Activated CD4-positive, alpha-beta T cell treated with anti-CD3 and anti-CD28 coated beads for 1 hour (primary cell): Measurements from ENCODE around the gene ATP5F1E.
A peak's percentile ranks its signal among the peaks of the same experiment; 100 is the strongest.
"Not testable (repeated sequence)": the region's sequence is repeated elsewhere in the genome, so short reads cannot be mapped to it uniquely, and the experiment has no call there.

Experiments
- DNase-seq: peaks from one replicate; pipeline ENCODE4 v3.0.0-alpha.2; 2020

ATP5F1E gene

DNA sequence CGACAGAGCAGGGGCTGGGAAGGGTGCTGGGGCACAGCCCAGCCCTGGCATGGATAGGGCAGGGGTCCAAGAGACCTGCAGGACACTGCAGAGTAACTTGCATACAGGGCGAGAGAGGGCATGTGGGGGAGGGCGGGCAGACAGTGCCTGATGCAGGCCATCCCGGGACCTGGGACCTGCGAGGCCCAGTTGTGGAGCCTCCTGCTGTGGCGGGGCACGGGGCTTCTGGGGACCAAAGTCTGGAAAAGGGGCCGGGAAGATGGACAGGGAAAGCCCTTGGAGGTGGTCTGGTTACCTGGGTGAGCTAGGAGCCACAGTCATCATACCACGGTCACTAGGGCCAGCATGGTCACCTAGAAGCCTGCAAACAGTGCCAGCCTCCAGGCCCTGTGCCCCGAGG, 13.3 kb downstream of the ATP5F1E start:
- DNase-seq: no peak

DNA sequence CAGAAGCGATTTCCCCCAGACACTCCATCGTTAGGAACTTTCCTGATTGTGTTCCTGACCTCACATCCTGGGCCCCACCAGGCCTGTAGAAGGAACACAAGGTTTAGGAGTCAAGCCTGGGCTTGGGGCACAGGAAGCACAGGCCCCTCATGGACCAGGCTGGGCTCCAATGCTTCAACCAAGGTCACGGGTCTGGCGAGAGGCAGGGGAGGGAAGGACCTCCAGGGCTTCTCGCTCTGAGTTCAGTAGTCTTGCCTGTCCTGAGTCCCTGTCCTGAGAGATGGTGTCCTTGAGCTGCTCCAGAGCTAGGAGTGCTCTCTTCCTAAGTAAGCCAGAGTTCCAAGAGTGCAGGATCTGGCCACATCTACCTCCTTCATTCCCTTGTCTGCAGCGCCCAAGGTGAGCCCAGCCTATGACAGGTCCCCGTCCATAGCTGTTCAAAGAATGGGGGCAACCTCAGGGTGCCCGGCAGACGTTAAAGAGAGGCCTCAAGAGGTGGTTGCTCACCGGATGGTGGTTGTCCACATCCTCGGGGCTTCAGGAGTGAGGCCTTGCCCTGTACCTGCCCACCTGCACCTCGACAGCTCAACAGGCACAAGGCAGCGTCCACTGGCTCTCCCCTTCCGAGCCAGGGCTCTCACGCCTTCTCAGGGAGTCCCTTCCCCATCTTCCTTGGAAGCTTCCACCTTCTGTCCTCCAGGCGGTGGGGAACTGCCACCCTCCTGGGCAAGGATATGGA, 14.5 kb downstream of the ATP5F1E start:
- DNase-seq: no peak

- no peak for DNase-seq
Observed at GRCh38 chr20:59016795-59017492, 15.2 kb downstream of the ATP5F1E start.

DNA sequence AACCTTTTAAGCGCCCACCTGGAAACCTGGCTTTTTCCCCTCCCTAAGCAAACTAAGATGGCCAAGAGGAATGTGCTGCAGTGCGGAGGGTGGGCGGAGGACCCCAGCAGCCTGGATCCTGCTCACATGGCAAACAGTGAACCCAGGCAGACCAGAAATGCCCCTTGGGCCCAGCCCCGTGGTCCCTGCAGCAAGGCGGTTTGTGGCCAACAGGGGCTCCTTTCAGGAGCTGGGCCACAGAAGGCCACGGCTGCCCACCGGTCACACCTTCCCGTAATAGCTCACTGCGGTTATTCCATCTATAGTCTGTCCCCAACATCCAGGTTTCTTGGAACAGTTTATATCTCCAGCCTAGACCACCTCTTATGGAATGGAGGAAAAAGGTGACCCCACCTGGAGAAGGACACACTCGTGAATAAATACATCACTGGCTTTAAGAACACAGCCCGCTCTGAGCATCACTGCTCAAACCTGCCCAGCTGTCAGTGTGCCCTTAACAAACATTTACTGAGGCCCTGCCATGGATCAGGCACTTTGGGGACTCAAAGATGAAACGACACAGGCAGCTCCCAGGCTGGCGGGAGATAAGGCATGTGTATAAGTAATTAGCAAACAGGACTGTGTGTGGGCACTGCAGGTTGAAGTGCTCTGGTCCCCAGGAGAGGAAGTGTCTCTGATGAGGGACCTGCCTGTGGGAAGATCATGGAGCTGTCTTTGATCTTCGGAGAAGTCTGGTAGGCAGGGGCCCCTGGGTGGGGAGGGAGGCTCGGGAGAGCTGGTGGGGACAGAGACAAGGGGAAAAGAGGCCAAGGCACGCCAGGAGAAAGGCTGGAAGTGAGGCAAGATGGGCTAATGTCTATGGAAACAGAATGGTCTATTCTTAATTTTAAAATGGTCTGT, 16.1 kb downstream of the ATP5F1E start:
- no peak for DNase-seq

DNA sequence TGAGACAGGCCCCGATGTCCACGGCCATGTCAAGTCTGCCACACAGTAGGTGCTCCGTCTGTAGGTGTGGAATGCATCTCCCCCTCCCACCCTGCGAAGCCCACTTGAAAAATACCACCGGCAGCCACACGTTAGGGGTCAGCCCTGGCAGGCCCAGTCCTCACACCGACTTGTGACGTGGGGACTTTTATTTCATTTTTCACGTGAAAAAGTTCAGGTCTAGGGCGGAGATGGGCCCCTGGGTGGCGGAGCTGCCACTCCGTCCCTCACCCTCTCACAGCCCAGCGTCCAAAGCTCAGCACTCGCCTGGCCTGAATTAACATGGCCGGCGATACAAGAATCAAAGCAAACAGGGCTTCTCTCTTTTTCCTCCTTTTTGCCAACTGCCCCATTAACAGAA, 16.7 kb downstream of the ATP5F1E start:
- no peak for DNase-seq

- DNase-seq: no peak
Observed at GRCh38 chr20:59014680-59015389, 17.3 kb downstream of the ATP5F1E start.

- DNase-seq: no peak
Observed at GRCh38 chr20:59013959-59014608, 18.1 kb downstream of the ATP5F1E start.

DNA sequence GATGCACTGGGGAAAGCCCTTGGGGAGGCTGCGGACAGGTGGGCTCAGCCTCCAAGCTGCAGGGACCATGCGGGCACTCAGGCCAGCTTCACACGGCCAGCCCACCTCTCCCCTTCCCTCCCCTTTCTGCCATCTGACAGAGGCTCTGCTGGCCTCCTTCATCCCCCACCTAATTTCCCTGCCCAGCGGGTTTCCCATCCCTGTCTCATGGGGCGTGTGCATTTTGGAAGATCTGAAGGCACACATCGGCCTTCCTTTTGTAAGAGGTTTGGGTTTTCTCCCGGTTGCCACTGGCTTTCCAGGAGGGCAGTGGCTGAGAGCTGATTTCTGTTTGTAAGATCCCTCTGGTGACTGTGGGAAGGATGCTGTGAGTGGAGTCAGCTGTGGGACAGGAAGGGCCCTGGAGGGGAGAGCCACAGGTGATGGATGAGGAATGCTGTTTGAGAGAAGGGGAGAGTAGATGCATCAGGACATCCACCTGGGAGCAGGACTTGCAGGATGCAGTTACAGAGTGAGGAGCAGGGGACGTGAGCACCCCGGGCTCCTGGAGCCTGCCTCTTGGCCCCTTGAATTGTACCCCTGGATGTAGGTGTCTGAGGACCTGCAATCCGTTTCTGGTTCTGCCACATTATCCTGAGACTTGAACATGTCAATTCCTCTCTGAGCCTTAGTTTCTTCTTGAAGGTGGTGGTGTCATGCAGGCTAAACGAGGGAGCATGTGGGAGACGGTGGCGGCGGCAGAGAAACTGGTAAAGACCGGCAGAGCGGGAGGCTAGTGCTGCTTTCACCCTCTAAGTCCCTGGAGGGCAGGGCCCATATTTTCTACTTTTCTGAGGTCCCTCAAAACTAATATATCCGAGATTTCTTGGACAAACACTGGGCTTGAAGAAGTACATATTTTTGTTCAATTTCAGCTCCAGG, 18.8 kb downstream of the ATP5F1E start:
- no peak for DNase-seq

DNA sequence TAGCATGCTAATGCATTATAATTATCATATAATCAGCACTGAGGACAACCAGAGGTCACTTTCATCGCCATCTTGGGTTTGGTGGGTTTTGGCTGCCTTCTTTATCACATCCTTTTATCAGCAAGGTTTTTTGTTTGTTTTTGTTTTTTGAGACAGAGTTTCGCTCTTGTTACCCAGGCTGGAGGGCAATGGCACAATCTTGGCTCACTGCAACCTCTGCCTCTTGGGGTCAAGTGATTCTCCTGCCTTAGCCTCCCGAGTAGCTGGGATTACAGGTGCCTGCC, 20.3 kb downstream of the ATP5F1E start:
- not testable (repeated sequence) for DNase-seq

DNA sequence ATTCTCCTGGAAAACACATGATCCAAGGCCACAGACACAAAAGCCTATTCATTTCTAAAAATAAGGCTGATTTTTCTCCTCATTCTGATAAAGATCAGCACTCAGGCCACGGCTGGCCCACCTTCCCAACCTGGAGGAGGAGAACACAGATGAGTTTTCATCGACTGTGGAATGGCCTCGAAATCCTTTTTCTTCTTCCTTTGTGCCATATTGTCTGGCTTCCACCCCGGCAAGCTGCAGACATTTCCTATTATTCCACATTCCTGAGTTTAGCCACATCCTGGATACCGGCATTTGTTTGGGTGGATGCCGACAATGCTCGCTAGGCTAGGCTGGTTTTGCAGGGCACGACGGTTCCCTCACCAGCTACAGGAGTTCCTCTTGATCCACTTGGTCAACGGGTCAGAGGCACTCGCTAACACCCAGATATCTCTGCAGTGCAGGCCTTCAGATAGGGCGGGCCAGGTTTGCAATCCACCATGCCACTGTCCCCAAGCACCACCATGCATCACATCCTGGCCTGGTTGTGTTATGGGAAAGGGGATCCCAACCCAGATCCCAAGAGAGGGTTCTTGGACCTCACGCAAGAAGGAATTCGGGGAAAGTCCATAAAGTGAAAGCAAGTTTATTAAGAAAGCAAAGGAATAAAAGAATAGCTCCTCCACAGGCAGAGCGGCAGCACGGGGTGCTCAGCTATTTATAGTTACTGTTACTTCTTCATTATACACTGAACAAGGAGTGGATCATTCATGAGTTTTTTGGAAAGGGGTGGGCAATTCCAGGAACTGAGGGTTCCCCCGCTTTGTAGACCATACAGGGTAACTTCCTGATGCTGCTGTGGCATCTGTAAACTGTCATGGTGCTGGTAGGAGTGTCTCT, 20.9 kb downstream of the ATP5F1E start:
- no peak for DNase-seq

DNA sequence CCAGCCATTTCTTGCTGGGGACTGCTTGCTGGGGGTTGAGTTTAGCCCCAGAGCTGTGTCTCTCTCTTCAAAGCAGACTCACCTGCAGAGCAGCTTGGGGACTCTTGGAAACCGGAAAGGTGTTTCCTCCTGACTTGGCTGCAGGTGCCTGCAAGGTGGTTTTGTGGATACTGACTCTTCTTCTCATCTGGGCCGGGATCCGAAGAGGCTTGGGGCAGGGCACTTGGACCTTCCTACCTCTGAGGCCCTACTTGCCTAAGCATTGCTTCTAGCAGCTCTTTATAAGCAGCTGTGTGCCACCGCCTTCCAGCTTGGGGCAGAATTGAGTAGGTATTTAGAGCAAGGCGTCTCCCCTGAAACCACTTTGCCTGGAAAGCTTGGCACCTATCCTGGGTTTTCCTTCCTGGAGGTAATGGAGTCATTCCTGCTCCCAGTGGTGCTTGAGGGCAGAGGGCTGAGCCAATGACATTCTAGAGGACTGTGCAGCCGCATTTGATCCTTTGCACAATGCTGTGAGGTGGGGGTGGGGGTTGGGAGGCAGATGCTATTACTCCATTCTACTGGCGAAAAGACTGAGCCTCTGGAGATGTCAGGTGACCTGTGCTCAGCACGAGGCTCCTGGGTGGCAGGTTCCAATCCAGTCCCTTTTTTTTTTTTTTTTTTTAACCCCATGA, 21.7 kb downstream of the ATP5F1E start:
- DNase-seq: no peak

- DNase-seq: no peak
Observed at GRCh38 chr20:59008715-59009336, 23.3 kb downstream of the ATP5F1E start.

DNA sequence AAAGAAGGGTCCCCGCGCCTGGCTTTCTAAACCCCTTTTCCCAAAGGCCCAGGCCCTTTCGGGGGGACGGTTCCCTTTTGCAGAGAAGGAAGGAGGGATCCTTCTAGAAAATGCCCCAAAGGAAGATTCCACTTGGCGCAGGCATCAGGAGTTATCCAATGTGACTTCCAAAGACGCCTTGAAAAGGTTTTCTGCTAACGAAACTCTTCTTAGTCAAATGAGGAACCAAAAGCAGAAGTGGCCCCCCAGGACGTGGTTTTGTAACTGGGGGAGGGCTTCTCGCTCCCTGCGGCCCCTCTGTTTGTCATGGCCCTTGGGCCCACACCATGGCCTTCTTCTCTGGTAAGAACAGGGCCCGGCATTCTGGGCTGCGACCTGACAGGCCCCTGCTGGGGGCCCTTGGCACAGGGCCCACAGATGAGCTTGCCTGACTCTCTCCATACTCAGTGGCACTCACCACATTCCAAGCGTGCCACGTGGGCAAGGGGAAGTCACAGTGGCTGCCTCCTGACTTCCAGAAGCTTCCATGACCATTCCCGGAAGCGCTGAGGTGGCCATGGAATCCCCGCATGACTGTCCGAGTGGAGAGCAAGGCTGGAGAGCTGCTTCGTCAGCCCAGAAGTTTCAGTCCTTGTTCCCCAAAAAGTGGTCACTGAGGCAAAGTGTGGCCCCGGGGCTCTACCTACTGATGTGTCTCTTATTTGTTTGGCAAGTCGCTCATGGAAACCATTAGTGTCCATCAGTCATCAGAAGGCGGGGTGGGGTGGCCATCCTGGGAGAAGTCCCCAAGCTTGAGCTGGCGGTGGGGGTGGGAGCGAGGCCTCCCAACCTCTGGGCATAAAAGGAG, 24.2 kb downstream of the ATP5F1E start:
- peak; percentile 6 for DNase-seq

DNA sequence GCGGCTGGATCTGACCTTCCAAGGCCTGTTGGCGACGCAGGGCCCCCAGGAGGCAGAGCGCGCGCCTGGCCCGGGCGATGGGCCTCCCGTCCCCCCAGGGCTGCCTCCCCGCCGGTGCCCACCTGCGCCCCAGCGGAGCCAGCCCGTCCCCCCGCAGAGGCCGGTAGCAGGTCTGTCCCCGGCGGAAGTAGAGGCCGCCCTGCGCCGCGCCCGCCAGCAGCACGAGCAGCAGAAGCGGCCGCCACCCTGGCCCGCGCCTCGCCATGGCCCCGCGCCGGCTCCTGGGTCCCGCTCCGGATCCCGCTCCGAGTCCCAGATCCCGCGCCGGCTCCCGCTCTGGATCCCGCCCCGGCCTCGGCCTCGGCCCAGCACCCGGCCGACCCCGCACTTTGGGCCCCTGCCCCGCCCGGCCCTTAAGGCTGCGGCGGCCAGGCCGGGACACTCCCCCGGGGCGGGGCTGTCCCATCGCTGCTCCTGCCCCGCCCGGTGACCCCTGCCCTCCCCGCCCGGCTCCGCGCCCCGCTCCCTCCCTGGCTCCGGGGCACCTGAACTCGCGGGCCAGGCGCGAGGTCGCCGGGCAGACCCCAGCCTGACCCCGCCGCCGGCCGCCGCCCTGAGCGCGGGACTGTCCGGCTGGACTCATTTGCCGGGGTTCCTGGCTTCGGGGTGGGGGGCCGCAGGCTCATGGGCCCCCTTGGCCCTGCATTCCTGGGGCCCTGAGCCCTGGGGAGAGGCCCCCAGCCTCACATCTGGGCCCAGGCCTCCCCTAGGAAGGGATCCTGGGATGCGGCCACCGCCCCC, 25.1 kb downstream of the ATP5F1E start, which contains the start of gene CTSZ:
CTSZ (minus strand) TSS at position 391 of the 801 bp plus-strand sequence; CDS start at position 265, 126 bp downstream.
- DNase-seq: peak; percentile 9

DNA sequence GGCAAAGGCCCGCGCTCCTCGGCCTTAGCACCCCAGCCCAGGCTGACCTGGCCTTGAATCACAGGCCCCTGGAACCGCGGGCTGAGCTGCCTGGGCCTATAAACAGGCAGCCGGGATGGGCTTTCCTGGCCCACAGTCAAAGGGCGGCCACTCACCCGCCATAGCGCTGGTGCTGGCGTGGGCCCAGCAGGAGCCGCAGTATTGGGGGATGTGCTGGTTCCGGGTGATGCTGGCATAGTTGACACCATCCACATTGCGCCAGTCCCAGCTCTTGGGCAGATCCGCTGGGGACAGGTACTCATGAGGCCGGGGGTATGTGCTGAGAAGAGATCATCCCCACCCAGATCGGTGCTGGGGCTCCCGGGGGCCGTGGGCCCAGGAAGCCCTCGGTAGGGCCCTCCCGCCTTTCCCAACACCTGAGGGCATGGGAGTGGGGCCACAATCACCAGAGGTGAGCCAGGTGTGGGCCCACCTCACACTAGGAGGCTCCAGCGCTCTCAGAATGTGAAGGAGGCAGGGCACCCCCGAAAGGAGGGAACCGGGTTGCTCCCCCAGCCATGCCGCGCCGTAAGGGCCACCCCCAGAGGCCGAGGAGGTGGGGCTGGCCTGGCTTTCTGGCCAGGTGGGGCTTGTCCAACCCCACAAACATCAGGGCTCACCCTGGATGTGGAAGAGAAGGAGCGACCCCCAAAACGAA, 25.8 kb downstream of the ATP5F1E start:
- DNase-seq: peak; percentile 7

GRCh38 chr20:59005523-59006166, 26.5 kb downstream of the ATP5F1E start:
- DNase-seq: peak; percentile 6
